ENCODE results near the gene EHMT1. TPM values are rescaled to one million over a fixed set of nuclear protein-coding genes. Genes with fewer than 3 reads are reported as not detected.

EHMT1 gene
- total RNA-seq, 1 donor, result 46.3 TPM

DNA sequence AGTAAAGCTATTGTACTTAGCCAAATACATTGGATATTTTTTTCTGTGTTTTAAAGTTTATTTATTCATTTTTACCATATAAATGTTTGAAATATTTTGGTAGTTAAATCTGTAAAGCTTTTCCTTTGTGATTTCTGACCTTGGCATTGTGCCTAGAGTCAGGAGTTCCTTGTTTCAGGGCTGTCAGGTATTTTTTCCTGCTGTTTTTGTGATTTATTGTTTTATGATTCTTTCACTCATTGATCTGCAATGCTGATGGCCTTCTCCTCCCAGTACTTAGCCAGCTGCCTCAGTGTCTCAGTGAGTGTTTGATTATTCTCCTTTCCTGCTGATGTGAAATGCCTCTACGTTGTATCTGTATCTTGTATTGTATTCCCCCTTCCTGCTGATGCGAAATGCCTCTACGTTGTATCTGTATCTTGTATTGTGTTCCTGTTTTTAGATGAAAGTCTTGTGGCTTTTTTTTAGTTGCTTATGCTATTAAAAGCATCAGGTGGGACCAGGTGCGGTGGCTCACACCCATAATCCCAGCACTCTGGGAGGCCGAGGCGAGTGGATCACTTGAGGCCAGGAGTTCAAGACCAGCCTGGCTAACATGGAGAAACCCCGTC is 61.0 kb downstream of the EHMT1 start:
- peaks cover 56% of the 10 kb centered on the region for H4K20me1 ChIP-seq (ENCODE audit: insufficient read depth, low read length)
- no peak overlapping the region for H3K4me3 ChIP-seq (ENCODE audit: insufficient read depth, low read length)
- H3K79me2 ChIP-seq (ENCODE audit: insufficient read depth, low read length), result peaks cover 83% of the 10 kb centered on the region
- H2AFZ ChIP-seq (ENCODE audit: low read length), result no peak overlapping the region
- no peak overlapping the region for H3K27ac ChIP-seq (ENCODE audit: low read depth, low read length)
- DNase-seq (ENCODE audit: insufficient read length, low spot score, missing footprints), result no peak
- no peaks in the 10 kb centered on the region for H3K9me3 ChIP-seq (ENCODE audit: low read depth, low read length)
- peaks cover 2% of the 10 kb centered on the region for H3K4me1 ChIP-seq (ENCODE audit: insufficient read depth, low read length)
- peaks cover 4% of the 10 kb centered on the region for H3K36me3 ChIP-seq (ENCODE audit: insufficient read depth, low read length)
- H3K4me2 ChIP-seq (ENCODE audit: insufficient read depth, low read length), result no peak overlapping the region
- no peak for TF ChIP-seq CTCF (IDR thresholded peaks at IDR 0.05; ENCODE audit: extremely low read depth, low read depth, low read length)
- no peaks in the 10 kb centered on the region for H3K27me3 ChIP-seq (ENCODE audit: insufficient read depth, low read length)

GRCh38 chr9:137680444-137681358 is 61.9 kb downstream of the EHMT1 start:
- Histone ChIP-seq H3K4me2 (ENCODE audit: insufficient read depth, low read length) (no peak overlapping the region), H3K79me2 (ENCODE audit: insufficient read depth, low read length) (peaks cover 86% of the 10 kb centered on the region), H3K36me3 (ENCODE audit: insufficient read depth, low read length) (peaks cover 4% of the 10 kb centered on the region), H3K4me1 (ENCODE audit: insufficient read depth, low read length) (peaks cover 10% of the 10 kb centered on the region), H4K20me1 (ENCODE audit: insufficient read depth, low read length) (peaks cover 58% of the 10 kb centered on the region), H3K27me3 (ENCODE audit: insufficient read depth, low read length) (no peaks in the 10 kb centered on the region), H3K4me3 (ENCODE audit: insufficient read depth, low read length) (no peak overlapping the region), H2AFZ (ENCODE audit: low read length) (no peak overlapping the region), H3K27ac (ENCODE audit: low read depth, low read length) (no peak overlapping the region), H3K9me3 (ENCODE audit: low read depth, low read length) (no peaks in the 10 kb centered on the region)
- peak; percentile 69 for DNase-seq (ENCODE audit: insufficient read length, low spot score, missing footprints)
- no peak for TF ChIP-seq CTCF (IDR thresholded peaks at IDR 0.05; ENCODE audit: extremely low read depth, low read depth, low read length)

DNA sequence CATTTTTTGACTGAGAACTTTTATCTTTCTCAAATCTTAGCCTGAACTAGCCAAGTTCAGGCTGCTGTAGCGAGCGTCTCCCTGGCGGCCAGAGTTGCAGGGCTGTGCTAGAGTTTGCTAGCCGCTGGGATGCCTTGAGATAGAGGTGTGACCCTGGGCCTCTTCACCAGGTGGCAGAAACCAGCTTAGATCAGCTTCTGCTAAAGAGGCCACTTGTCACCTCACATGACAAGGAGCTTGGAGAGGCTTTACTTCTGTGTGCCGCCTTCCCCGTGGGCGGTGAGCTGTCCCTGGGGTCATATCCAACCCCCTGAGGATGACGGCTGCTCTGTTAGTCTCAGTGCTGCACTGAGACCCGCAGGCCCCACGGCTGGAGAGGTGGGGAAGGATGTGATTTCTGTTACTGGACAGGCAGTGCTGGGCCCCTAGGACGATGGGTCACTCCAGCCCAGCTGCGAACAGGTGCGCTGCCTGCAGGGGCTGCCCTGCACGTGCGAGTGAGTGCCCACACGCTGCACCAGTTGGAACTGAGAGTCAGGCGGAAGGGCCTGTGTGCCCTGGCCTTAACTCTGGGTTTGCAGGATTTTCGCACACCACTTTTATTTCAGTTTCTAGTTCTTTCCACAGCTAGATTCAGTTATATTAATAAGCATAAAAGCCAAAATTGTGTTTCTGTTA is 63.8 kb downstream of the EHMT1 start:
- Histone ChIP-seq H3K79me2 (ENCODE audit: insufficient read depth, low read length) (peaks cover 84% of the 10 kb centered on the region), H3K9me3 (ENCODE audit: low read depth, low read length) (no peaks in the 10 kb centered on the region), H3K4me2 (ENCODE audit: insufficient read depth, low read length) (no peak overlapping the region), H3K4me3 (ENCODE audit: insufficient read depth, low read length) (no peak overlapping the region), H3K27me3 (ENCODE audit: insufficient read depth, low read length) (no peaks in the 10 kb centered on the region), H3K27ac (ENCODE audit: low read depth, low read length) (no peak overlapping the region), H2AFZ (ENCODE audit: low read length) (no peak overlapping the region), H3K36me3 (ENCODE audit: insufficient read depth, low read length) (peaks cover 4% of the 10 kb centered on the region), H4K20me1 (ENCODE audit: insufficient read depth, low read length) (peaks cover 65% of the 10 kb centered on the region), H3K4me1 (ENCODE audit: insufficient read depth, low read length) (peaks cover 17% of the 10 kb centered on the region)
- no peak for TF ChIP-seq CTCF (IDR thresholded peaks at IDR 0.05; ENCODE audit: extremely low read depth, low read depth, low read length)
- DNase-seq (ENCODE audit: insufficient read length, low spot score, missing footprints), result peak; percentile 57
